HepG2 (cell line): Measurements from ENCODE around the gene SCARB2. TPM values are rescaled to one million over a fixed set of nuclear protein-coding genes. Genes with fewer than 3 reads are reported as not detected.

ENCODE experiments used
- ARNT ChIP-seq: fragments of 450-650 bp; IDR thresholded peaks from 2 replicates; pipeline ENCODE4 v1.6.1; 2017
- ATF7 ChIP-seq, 2 experiments: fragments of 450-650 bp in 1 of 2; sonication (generic) in 1 of 2; formaldehyde crosslinking in 1 of 2; IDR thresholded peaks; 2 replicates each; pipeline versions ENCODE4 v1.4.0 to v1.6.1; 2016 to 2020; ENCODE audit warnings: antibody characterized with exemption in 1 of 2, mild to moderate bottlenecking in 1 of 2, missing genetic modification reagents in 1 of 2
- CBX1 ChIP-seq: IDR thresholded peaks from one replicate; pipeline ENCODE4 v1.6.1; 2016; ENCODE audit warnings: antibody characterized with exemption, low read depth
- JUN ChIP-seq: sonication (generic); formaldehyde crosslinking; IDR thresholded peaks from 2 replicates; pipeline ENCODE4 v1.4.0; 2020; ENCODE audit warnings: mild to moderate bottlenecking, missing genetic modification reagents
- POLR2AphosphoS5 ChIP-seq: IDR thresholded peaks from 2 replicates; pipeline ENCODE4 v1.6.1; 2012; ENCODE audit warnings: low read depth, low read length
- RARA ChIP-seq: IDR thresholded peaks from 2 replicates; pipeline ENCODE4 v1.6.1; 2016; ENCODE audit warnings: missing genetic modification reagents, missing compliant biosample characterization
- SCMH1 ChIP-seq: sonication (generic); formaldehyde crosslinking; IDR thresholded peaks from 2 replicates; pipeline ENCODE4 v1.9.0; 2021; ENCODE audit warnings: missing genetic modification reagents, mild to moderate bottlenecking, borderline replicate concordance
- SOX13 ChIP-seq, 3 experiments: fragments of 450-650 bp in 1 of 3; sonication (generic) in 1 of 3; formaldehyde crosslinking in 1 of 3; IDR thresholded peaks in 2 of 3; conservative IDR thresholded peaks in 1 of 3; 2 replicates each; pipeline versions ENCODE4 v1.5.0 to v1.6.1; 2016 to 2020; ENCODE audit warnings: antibody characterized with exemption in 1 of 3, mild to moderate bottlenecking in 1 of 3, missing compliant biosample characterization in 1 of 3, missing genetic modification reagents in 1 of 3, moderate library complexity in 1 of 3
- SP5 ChIP-seq: IDR thresholded peaks from 2 replicates; pipeline ENCODE4 v1.6.1; 2016; ENCODE audit warnings: low read depth, borderline replicate concordance
- SRY ChIP-seq: sonication (generic); formaldehyde crosslinking; IDR thresholded peaks from 2 replicates; pipeline ENCODE4 v1.8.0; 2022; ENCODE audit warnings: mild to moderate bottlenecking, missing genetic modification reagents
- ZC3H13 ChIP-seq: sonication (generic); formaldehyde crosslinking; IDR thresholded peaks from 2 replicates; pipeline ENCODE4 v1.8.1; 2023; ENCODE audit warnings: mild to moderate bottlenecking, missing genetic modification reagents, moderate library complexity
- ZNF569 ChIP-seq: sonication (generic); formaldehyde crosslinking; IDR thresholded peaks from 2 replicates; pipeline ENCODE4 v1.5.0; 2020; ENCODE audit warnings: mild to moderate bottlenecking, missing genetic modification reagents, moderate library complexity, borderline replicate concordance
- ZNF704 ChIP-seq: sonication (generic); formaldehyde crosslinking; IDR thresholded peaks from 2 replicates; pipeline ENCODE4 v1.8.1; 2023; ENCODE audit warnings: mild to moderate bottlenecking, inconsistent platforms, moderate library complexity, missing genetic modification reagents, borderline replicate concordance
- polyA plus RNA-seq, 8 experiments: library from polyadenylated mRNA; depleted of rRNA in 3 of 8; stranded (reverse) in 7 of 8; unstranded in 1 of 8; fragments of >200 nt; fragmentation: Illumina TruSeq in 4 of 8; extraction: Trizol in 4 of 8; gene quantifications; 2 replicates each; pipeline versions ENCODE4 v1.2.1 to v1.2.3, GENCODE V29; 2011 to 2016; ENCODE audit warnings: low read depth in 4 of 8, missing spikeins in 1 of 8, mixed read lengths in 1 of 8; ENCODE audit not compliant: insufficient read depth in 1 of 8
- total RNA-seq, 5 experiments: library from RNA; depleted of rRNA; stranded (reverse); fragments of >200 nt; fragmentation: Illumina TruSeq; extraction: Trizol; gene quantifications; 2 replicates each; pipeline ENCODE4 v1.2.3, GENCODE V29; 2016; ENCODE audit warnings: low read depth in 1 of 5
- TF ChIP-seq, protein P1 (sequence below): sonication (generic); formaldehyde crosslinking; IDR thresholded peaks from 2 replicates; pipeline ENCODE4 v1.9.0; 2022; ENCODE audit warnings: low read depth, missing genetic modification reagents
- TF ChIP-seq, protein P2 (sequence below): sonication (generic); formaldehyde crosslinking; conservative IDR thresholded peaks from 2 replicates; pipeline ENCODE4 v1.4.0; 2020; ENCODE audit warnings: missing genetic modification reagents
- TF ChIP-seq, protein P3 (sequence below), 2 experiments: IDR thresholded peaks; 2 replicates each; pipeline ENCODE4 v1.6.1; 2011 to 2012; ENCODE audit warnings: low read length in 2 of 2, borderline replicate concordance in 1 of 2, low read depth in 1 of 2, mild to moderate bottlenecking in 1 of 2, moderate library complexity in 1 of 2
- TF ChIP-seq, protein P4 (sequence below): sonication (generic); formaldehyde crosslinking; conservative IDR thresholded peaks from 2 replicates; pipeline ENCODE4 v1.4.0; 2020; ENCODE audit warnings: missing genetic modification reagents

The SCARB2 gene
- total and polyA plus RNA-seq, 2 of the 13 experiments (the other 11 are each of a cell fraction or from before 2014, with no cell fraction given), result 40.6 to 43.4 TPM

DNA sequence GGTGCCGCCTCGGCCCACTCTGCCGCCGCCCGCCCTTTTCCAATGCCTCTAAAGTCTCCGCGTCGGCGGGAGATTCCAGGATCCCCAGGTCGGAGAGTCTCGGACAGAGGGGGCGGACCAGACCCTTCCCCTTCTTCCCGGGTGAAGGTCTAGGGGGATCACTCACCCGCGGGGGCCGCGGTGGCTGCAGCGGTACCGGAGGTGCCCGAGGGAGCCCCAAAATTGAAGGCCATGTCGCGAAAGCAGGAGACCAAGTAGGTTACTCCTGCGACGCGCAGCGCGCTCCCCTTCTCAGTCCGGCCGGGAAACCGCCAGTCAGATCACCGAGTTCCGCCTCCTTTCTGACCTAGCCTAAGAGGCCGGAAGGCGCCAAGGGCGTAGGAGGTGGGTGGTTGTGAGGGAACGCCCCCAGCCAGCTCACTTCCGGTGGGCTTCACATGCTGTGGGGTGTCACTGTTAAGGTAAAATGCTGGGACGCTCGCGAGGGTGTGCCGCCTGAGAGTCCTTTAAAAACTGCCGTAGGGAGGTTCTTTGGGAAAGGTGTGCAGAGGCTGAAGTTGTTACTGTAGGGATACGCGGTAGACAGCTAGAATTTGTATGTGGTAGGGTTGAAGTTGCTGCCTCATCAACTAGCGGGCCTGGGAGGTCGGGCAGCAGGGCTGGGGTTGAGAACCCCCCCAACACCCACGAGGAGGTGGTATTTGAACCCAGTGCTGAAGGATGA lies 65.3 kb downstream of the SCARB2 start, which contains the start of gene NUP54 (continued):
- TF ChIP-seq, protein P1, sequence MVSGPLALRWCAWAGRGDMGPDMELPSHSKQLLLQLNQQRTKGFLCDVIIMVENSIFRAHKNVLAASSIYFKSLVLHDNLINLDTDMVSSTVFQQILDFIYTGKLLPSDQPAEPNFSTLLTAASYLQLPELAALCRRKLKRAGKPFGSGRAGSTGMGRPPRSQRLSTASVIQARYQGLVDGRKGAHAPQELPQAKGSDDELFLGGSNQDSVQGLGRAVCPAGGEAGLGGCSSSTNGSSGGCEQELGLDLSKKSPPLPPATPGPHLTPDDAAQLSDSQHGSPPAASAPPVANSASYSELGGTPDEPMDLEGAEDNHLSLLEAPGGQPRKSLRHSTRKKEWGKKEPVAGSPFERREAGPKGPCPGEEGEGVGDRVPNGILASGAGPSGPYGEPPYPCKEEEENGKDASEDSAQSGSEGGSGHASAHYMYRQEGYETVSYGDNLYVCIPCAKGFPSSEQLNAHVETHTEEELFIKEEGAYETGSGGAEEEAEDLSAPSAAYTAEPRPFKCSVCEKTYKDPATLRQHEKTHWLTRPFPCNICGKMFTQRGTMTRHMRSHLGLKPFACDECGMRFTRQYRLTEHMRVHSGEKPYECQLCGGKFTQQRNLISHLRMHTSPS (CRISPR knock-in tag), result no peak; the same call in 1 of the 2 replicates
- TF ChIP-seq JUN (CRISPR knock-in tag) (0 out of 2 replicates have a peak, but pooled peaks have one; percentile 58), ZNF569 (CRISPR knock-in tag) (no peak), RARA (CRISPR knock-in tag) (peak; percentile 24; the same call in 1 of the 2 replicates), SCMH1 (CRISPR knock-in tag) (no peak), SRY (CRISPR knock-in tag) (0 out of 2 replicates have a peak, but pooled peaks have one; percentile 56), CBX1 (peak; percentile 96), POLR2AphosphoS5 (peak; percentile 90), SP5 (CRISPR knock-in tag) (peak; percentile 65; the same call in 1 of the 2 replicates), SOX13 (IDR thresholded peaks at IDR 0.05) (no peak; the same call in 1 of the 2 replicates), SOX13 (CRISPR knock-in tag; conservative IDR thresholded peaks at IDR 0.05 in 1 of 2, IDR thresholded peaks at IDR 0.05 in 1 of 2) (peak in 1 of 2 experiments; percentile 49; a peak in 1 of 4 replicates), ZNF704 (CRISPR knock-in tag) (0 out of 2 replicates have a peak, but pooled peaks have one; percentile 64), ZC3H13 (CRISPR knock-in tag) (peak; percentile 83), ARNT (no peak), ATF7 (IDR thresholded peaks at IDR 0.05) (no peak), ATF7 (CRISPR knock-in tag; IDR thresholded peaks at IDR 0.05) (peak; percentile 31; the same call in 1 of the 2 replicates)
- TF ChIP-seq, protein P2, sequence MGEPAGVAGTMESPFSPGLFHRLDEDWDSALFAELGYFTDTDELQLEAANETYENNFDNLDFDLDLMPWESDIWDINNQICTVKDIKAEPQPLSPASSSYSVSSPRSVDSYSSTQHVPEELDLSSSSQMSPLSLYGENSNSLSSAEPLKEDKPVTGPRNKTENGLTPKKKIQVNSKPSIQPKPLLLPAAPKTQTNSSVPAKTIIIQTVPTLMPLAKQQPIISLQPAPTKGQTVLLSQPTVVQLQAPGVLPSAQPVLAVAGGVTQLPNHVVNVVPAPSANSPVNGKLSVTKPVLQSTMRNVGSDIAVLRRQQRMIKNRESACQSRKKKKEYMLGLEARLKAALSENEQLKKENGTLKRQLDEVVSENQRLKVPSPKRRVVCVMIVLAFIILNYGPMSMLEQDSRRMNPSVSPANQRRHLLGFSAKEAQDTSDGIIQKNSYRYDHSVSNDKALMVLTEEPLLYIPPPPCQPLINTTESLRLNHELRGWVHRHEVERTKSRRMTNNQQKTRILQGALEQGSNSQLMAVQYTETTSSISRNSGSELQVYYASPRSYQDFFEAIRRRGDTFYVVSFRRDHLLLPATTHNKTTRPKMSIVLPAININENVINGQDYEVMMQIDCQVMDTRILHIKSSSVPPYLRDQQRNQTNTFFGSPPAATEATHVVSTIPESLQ (CRISPR knock-in tag), result no peak
- TF ChIP-seq, protein P3, sequence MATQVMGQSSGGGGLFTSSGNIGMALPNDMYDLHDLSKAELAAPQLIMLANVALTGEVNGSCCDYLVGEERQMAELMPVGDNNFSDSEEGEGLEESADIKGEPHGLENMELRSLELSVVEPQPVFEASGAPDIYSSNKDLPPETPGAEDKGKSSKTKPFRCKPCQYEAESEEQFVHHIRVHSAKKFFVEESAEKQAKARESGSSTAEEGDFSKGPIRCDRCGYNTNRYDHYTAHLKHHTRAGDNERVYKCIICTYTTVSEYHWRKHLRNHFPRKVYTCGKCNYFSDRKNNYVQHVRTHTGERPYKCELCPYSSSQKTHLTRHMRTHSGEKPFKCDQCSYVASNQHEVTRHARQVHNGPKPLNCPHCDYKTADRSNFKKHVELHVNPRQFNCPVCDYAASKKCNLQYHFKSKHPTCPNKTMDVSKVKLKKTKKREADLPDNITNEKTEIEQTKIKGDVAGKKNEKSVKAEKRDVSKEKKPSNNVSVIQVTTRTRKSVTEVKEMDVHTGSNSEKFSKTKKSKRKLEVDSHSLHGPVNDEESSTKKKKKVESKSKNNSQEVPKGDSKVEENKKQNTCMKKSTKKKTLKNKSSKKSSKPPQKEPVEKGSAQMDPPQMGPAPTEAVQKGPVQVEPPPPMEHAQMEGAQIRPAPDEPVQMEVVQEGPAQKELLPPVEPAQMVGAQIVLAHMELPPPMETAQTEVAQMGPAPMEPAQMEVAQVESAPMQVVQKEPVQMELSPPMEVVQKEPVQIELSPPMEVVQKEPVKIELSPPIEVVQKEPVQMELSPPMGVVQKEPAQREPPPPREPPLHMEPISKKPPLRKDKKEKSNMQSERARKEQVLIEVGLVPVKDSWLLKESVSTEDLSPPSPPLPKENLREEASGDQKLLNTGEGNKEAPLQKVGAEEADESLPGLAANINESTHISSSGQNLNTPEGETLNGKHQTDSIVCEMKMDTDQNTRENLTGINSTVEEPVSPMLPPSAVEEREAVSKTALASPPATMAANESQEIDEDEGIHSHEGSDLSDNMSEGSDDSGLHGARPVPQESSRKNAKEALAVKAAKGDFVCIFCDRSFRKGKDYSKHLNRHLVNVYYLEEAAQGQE (IDR thresholded peaks at IDR 0.05; ENCODE audit: borderline replicate concordance in 1 of 2, low read depth in 1 of 2, low read length in 2 of 2), result peak in 1 of 2 experiments; percentile 53; a peak in 1 of 4 replicates
- TF ChIP-seq, protein P4, sequence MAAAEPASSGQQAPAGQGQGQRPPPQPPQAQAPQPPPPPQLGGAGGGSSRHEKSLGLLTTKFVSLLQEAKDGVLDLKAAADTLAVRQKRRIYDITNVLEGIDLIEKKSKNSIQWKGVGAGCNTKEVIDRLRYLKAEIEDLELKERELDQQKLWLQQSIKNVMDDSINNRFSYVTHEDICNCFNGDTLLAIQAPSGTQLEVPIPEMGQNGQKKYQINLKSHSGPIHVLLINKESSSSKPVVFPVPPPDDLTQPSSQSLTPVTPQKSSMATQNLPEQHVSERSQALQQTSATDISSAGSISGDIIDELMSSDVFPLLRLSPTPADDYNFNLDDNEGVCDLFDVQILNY, result no peak
